Nephron progenitor cell (in vitro differentiated cells): Measurements from ENCODE around the gene PINK1.
A peak's percentile ranks its signal among the peaks of the same experiment; 100 is the strongest.

Experiments used
- DNase-seq: peaks from one replicate; pipeline ENCODE4 v3.0.0; 2021
- H3K27ac Mint-ChIP-seq: 2 replicates; pipeline ENCODE4 v1.8.0; 2021; ENCODE audit warnings: mild to moderate bottlenecking, moderate library complexity, mixed read lengths
- H3K27me3 Mint-ChIP-seq: 2 replicates; pipeline ENCODE4 v1.8.0; 2021; ENCODE audit warnings: mild to moderate bottlenecking, low read depth, mixed read lengths; ENCODE audit not compliant: poor library complexity
- H3K36me3 Mint-ChIP-seq: 2 replicates; pipeline ENCODE4 v1.8.0; 2021; ENCODE audit warnings: low read depth, mixed read lengths
- H3K4me1 Mint-ChIP-seq: 2 replicates; pipeline ENCODE4 v1.8.0; 2021; ENCODE audit warnings: mixed read lengths
- H3K4me3 Mint-ChIP-seq: 2 replicates; pipeline ENCODE4 v1.8.0; 2021; ENCODE audit warnings: mild to moderate bottlenecking, moderate library complexity, mixed read lengths
- H3K9me3 Mint-ChIP-seq: 2 replicates; pipeline ENCODE4 v1.8.0; 2021; ENCODE audit warnings: mild to moderate bottlenecking, moderate library complexity, mixed read lengths
- CTCF ChIP-seq: fragments of 200-600 bp; sonication (generic); IDR thresholded peaks from 2 replicates; pipeline ENCODE4 v1.5.0; 2021; ENCODE audit warnings: antibody characterized with exemption

The PINK1 gene

GRCh38 chr1:20609541-20609940, 23.7 kb upstream of the PINK1 start:
- Mint-ChIP-seq H3K27me3 (peaks cover 3% of the 10 kb centered on the region), H3K36me3 (no peaks in the 10 kb centered on the region), H3K4me1 (peaks cover 19% of the 10 kb centered on the region), H3K4me3 (no peak overlapping the region), H3K27ac (peak overlapping the region; percentile 68), H3K9me3 (no peaks in the 10 kb centered on the region)
- no peak for TF ChIP-seq CTCF
- no peak for DNase-seq

- Mint-ChIP-seq H3K27me3 (peaks cover 3% of the 10 kb centered on the region), H3K4me3 (no peak overlapping the region), H3K27ac (no peak overlapping the region), H3K4me1 (peaks cover 24% of the 10 kb centered on the region), H3K9me3 (no peaks in the 10 kb centered on the region), H3K36me3 (no peaks in the 10 kb centered on the region)
- DNase-seq: no peak
- no peak for TF ChIP-seq CTCF
Observed at GRCh38 chr1:20610970-20611369, 22.3 kb upstream of the PINK1 start.

- no peaks in the 10 kb centered on the region for H3K9me3 Mint-ChIP-seq
- no peak for DNase-seq
- peaks cover 31% of the 10 kb centered on the region for H3K4me1 Mint-ChIP-seq
- H3K27me3 Mint-ChIP-seq: no peaks in the 10 kb centered on the region
- TF ChIP-seq CTCF: no peak
- no peak overlapping the region for H3K4me3 Mint-ChIP-seq
- H3K27ac Mint-ChIP-seq: no peak overlapping the region
- no peaks in the 10 kb centered on the region for H3K36me3 Mint-ChIP-seq
Observed at GRCh38 chr1:20611652-20612051, 21.6 kb upstream of the PINK1 start.

GRCh38 chr1:20612221-20612746, 21.0 kb upstream of the PINK1 start:
- Mint-ChIP-seq H3K27ac (no peak overlapping the region), H3K9me3 (no peaks in the 10 kb centered on the region), H3K27me3 (no peaks in the 10 kb centered on the region), H3K4me3 (no peak overlapping the region), H3K4me1 (peaks cover 37% of the 10 kb centered on the region), H3K36me3 (no peaks in the 10 kb centered on the region)
- no peak for TF ChIP-seq CTCF
- no peak for DNase-seq

- no peak for TF ChIP-seq CTCF
- H3K4me1 Mint-ChIP-seq: peaks cover 37% of the 10 kb centered on the region
- H3K27me3 Mint-ChIP-seq: no peaks in the 10 kb centered on the region
- no peak for DNase-seq
- no peaks in the 10 kb centered on the region for H3K36me3 Mint-ChIP-seq
- H3K9me3 Mint-ChIP-seq: no peaks in the 10 kb centered on the region
- peak overlapping the region; percentile 80 for H3K27ac Mint-ChIP-seq
- no peak overlapping the region for H3K4me3 Mint-ChIP-seq
Observed at GRCh38 chr1:20614131-20614579, 19.1 kb upstream of the PINK1 start.
